Measurements from ENCODE around the gene ABHD11. TPM values are rescaled to one million over a fixed set of nuclear protein-coding genes. Genes with fewer than 3 reads are reported as not detected.

ABHD11 gene
- total and polyA plus RNA-seq, 9 of the 15 experiments (the other 6 are each of a cell fraction or from before 2014, with no cell fraction given) = 7.7 to 44.2 (median 18.9) TPM

- TF ChIP-seq, protein P1, sequence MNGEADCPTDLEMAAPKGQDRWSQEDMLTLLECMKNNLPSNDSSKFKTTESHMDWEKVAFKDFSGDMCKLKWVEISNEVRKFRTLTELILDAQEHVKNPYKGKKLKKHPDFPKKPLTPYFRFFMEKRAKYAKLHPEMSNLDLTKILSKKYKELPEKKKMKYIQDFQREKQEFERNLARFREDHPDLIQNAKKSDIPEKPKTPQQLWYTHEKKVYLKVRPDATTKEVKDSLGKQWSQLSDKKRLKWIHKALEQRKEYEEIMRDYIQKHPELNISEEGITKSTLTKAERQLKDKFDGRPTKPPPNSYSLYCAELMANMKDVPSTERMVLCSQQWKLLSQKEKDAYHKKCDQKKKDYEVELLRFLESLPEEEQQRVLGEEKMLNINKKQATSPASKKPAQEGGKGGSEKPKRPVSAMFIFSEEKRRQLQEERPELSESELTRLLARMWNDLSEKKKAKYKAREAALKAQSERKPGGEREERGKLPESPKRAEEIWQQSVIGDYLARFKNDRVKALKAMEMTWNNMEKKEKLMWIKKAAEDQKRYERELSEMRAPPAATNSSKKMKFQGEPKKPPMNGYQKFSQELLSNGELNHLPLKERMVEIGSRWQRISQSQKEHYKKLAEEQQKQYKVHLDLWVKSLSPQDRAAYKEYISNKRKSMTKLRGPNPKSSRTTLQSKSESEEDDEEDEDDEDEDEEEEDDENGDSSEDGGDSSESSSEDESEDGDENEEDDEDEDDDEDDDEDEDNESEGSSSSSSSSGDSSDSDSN (IDR thresholded peaks at IDR 0.05; ENCODE audit: borderline replicate concordance in 1 of 2, low read depth in 2 of 2, low read length in 2 of 2) = peak in 1 of 2 experiments; percentile 71; a peak in 1 of 4 replicates
- TF ChIP-seq ZBTB1 (CRISPR knock-in tag; IDR thresholded peaks at IDR 0.05; ENCODE audit: borderline replicate concordance, low read depth) (peak; percentile 45; the same call in 1 of the 2 replicates), TCF7 (IDR thresholded peaks at IDR 0.05; ENCODE audit: borderline replicate concordance) (no peak), SAP30 (IDR thresholded peaks at IDR 0.05; ENCODE audit: borderline replicate concordance, insufficient read depth, low read depth, low read length, poor library complexity, severe bottlenecking) (peak; percentile 35), MCM2 (IDR thresholded peaks at IDR 0.05; ENCODE audit: low read depth) (no peak), ZNF133 (CRISPR knock-in tag; IDR thresholded peaks at IDR 0.05) (no peak), TFAP4 (CRISPR knock-in tag; IDR thresholded peaks at IDR 0.05; ENCODE audit: borderline replicate concordance) (0 out of 2 replicates have a peak, but pooled peaks have one; percentile 34), ZNF512 (tag; IDR thresholded peaks at IDR 0.05) (no peak), BCL6 (CRISPR knock-in tag; IDR thresholded peaks at IDR 0.05) (no peak), SREBF1 (IDR thresholded peaks at IDR 0.05; ENCODE audit: borderline replicate concordance, low read depth, low read length) (no peak), NFXL1 (CRISPR knock-in tag; IDR thresholded peaks at IDR 0.05) (no peak), SMAD4 (CRISPR knock-in tag; conservative IDR thresholded peaks at IDR 0.05) (no peak), ZEB2 (IDR thresholded peaks at IDR 0.05) (peak; percentile 77), L3MBTL2 (IDR thresholded peaks at IDR 0.05) (peak; percentile 78; the same call in 1 of the 2 replicates), KDM5B (IDR thresholded peaks at IDR 0.05; ENCODE audit: insufficient replicate concordance, low read depth, low read length) (peak; percentile 74), KLF13 (tag; IDR thresholded peaks at IDR 0.05; ENCODE audit: borderline replicate concordance, low read depth) (peak; percentile 36; the same call in 1 of the 2 replicates)
- TF ChIP-seq, protein P2, sequence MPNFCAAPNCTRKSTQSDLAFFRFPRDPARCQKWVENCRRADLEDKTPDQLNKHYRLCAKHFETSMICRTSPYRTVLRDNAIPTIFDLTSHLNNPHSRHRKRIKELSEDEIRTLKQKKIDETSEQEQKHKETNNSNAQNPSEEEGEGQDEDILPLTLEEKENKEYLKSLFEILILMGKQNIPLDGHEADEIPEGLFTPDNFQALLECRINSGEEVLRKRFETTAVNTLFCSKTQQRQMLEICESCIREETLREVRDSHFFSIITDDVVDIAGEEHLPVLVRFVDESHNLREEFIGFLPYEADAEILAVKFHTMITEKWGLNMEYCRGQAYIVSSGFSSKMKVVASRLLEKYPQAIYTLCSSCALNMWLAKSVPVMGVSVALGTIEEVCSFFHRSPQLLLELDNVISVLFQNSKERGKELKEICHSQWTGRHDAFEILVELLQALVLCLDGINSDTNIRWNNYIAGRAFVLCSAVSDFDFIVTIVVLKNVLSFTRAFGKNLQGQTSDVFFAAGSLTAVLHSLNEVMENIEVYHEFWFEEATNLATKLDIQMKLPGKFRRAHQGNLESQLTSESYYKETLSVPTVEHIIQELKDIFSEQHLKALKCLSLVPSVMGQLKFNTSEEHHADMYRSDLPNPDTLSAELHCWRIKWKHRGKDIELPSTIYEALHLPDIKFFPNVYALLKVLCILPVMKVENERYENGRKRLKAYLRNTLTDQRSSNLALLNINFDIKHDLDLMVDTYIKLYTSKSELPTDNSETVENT (CRISPR knock-in tag; IDR thresholded peaks at IDR 0.05) = peak; percentile 82; the same call in 1 of the 2 replicates
These were observed 19.4 kb downstream of the ABHD11 start, which contains the start of gene STX1A (continued) for GRCh38 chr7:73718905-73719805.

Data from K562 (cell line).